HG03066 (cell line): Measurements from ENCODE around the gene TMEM181.
"Not testable (repeated sequence)": the region's sequence is repeated elsewhere in the genome, so short reads cannot be mapped to it uniquely, and the experiment has no call there.

Experiments
- ATAC-seq: cut with Tn5 transposase; IDR thresholded peaks from one replicate; pipeline ENCODE4 v1.9.1; 2021; ENCODE audit warnings: low read depth; ENCODE audit not compliant: unreplicated experiment

Gene TMEM181

GRCh38 chr6:158674342-158675131, 114.6 kb downstream of the TMEM181 start:
- ATAC-seq, result no peak

- ATAC-seq, result not testable (repeated sequence)
Measured at GRCh38 chr6:158677094-158677493, 117.2 kb downstream of the TMEM181 start.

GRCh38 chr6:158677906-158678578, 118.2 kb downstream of the TMEM181 start:
- ATAC-seq, result no peak

GRCh38 chr6:158680015-158680414, 120.1 kb downstream of the TMEM181 start:
- ATAC-seq, result no peak

GRCh38 chr6:158680481-158680880, 120.6 kb downstream of the TMEM181 start:
- ATAC-seq, result no peak

GRCh38 chr6:158684311-158684710, 124.4 kb downstream of the TMEM181 start:
- no peak for ATAC-seq

- ATAC-seq, result no peak
Measured at GRCh38 chr6:158684745-158685324, 124.9 kb downstream of the TMEM181 start.
